ENCODE measurements around the gene ADCY6. TPM values are rescaled to one million over a fixed set of nuclear protein-coding genes. Genes with fewer than 3 reads are reported as not detected.

Gene ADCY6
- total RNA-seq, 1 experiment from 2014 or later, result 19.0 TPM

DNA sequence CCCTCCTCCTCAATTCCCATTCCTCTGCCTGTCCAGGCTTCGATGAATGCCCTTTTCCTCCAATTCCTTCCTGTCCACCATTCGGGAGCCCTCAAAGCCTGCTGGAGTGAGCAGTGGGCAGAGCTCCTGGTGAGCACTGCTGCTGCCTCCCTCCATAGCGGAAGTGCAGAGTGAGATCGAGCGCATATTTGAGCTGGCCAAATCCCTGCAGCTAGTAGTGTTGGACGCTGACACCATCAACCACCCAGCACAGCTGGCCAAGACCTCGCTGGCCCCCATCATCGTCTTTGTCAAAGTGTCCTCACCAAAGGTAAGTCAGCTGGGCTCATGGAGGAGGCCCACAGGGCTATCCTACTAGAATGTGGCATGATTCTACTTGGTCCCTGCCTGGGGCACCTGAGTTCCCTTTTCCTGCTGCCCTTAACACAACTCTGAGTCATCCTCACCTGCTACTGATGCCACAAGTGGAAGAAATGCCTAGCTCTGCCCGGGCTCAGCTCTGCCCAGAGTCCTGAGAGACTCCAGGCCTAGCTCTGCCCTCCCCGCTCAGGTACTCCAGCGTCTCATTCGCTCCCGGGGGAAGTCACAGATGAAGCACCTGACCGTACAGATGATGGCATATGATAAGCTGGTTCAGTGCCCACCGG lies 37.4 kb upstream of the ADCY6 start:
- CTCF ChIA-PET, result interaction anchor here (0.5 to 0.6 kb wide), 2 partner anchors 17 to 259 kb away, joined by 4 to 8 read pairs; no protein-coding TSS in a partner anchor

DNA sequence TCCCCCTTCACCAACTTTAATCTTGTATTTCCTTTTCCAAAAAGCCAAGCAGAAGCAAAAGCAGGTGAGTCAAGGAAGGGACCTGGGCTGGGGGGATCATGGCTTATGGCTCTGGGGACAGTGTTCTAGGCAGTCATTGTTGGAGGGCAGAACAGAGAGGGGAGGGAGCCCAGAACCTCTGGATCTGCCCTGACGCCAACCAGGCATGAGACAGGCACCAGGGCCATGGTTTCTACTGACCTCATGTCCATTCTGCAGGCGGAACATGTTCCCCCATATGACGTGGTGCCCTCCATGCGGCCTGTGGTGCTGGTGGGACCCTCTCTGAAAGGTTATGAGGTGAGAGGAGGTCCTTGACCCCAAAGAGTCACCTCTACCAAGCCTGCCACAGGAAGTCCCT lies 36.0 kb upstream of the ADCY6 start:
- Histone ChIP-seq H3F3A (ENCODE audit: low read length, unreplicated experiment) (no peaks in the 10 kb centered on the region), H3K79me2 (ENCODE audit: low read length) (no peaks in the 10 kb centered on the region), H3K4me2 (ENCODE audit: low read length) (no peak overlapping the region), H2AFZ (ENCODE audit: low read length) (no peak overlapping the region), H3K36me3 (ENCODE audit: low read depth, low read length) (peaks cover 7% of the 10 kb centered on the region), H3K4me3 (ENCODE audit: low read length) (no peak overlapping the region), H4K20me1 (ENCODE audit: low read length) (no peaks in the 10 kb centered on the region), H3K4me1 (ENCODE audit: insufficient read depth, low read length) (no peaks in the 10 kb centered on the region), H3K9ac (ENCODE audit: low read length) (no peak overlapping the region), H3K27me3 (ENCODE audit: low read length) (no peaks in the 10 kb centered on the region), H3K9me3 (ENCODE audit: low read length) (no peaks in the 10 kb centered on the region), H3K9me2 (replicated peaks; ENCODE audit: low read length) (no peaks in the 10 kb centered on the region), H3K27ac (ENCODE audit: low read length) (no peak overlapping the region)
- no peak for TF ChIP-seq EZH2 (IDR thresholded peaks at IDR 0.05; ENCODE audit: low read length, unreplicated experiment)
- TF ChIP-seq, protein P1, sequence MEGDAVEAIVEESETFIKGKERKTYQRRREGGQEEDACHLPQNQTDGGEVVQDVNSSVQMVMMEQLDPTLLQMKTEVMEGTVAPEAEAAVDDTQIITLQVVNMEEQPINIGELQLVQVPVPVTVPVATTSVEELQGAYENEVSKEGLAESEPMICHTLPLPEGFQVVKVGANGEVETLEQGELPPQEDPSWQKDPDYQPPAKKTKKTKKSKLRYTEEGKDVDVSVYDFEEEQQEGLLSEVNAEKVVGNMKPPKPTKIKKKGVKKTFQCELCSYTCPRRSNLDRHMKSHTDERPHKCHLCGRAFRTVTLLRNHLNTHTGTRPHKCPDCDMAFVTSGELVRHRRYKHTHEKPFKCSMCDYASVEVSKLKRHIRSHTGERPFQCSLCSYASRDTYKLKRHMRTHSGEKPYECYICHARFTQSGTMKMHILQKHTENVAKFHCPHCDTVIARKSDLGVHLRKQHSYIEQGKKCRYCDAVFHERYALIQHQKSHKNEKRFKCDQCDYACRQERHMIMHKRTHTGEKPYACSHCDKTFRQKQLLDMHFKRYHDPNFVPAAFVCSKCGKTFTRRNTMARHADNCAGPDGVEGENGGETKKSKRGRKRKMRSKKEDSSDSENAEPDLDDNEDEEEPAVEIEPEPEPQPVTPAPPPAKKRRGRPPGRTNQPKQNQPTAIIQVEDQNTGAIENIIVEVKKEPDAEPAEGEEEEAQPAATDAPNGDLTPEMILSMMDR (conservative IDR thresholded peaks at IDR 0.05; ENCODE audit: low read depth, low read length), result no peak
- no peak for TF ChIP-seq EZH2phosphoT487 (IDR thresholded peaks at IDR 0.05; ENCODE audit: borderline replicate concordance, low read length)
- intact Hi-C loops (cut with micrococcal nuclease), result no loop called here
- no peak for DNase-seq
- CTCF ChIA-PET, result no interaction called here
- POLR2A ChIA-PET (ENCODE audit: unreplicated experiment), result no interaction called here
- no peak for ATAC-seq
- BruUV-seq (replicated peaks), result no TSS peak

More for the DNA sequence above, 37.4 kb upstream of the ADCY6 start:
- no TSS peak for BruUV-seq (replicated peaks)
- no peaks in the 10 kb centered on the region for H3K79me2 ChIP-seq (ENCODE audit: low read length)
- H3K27me3 ChIP-seq (ENCODE audit: low read length), result no peaks in the 10 kb centered on the region
- H3K4me1 ChIP-seq (ENCODE audit: insufficient read depth, low read length), result no peaks in the 10 kb centered on the region
- no peak overlapping the region for H3K27ac ChIP-seq (ENCODE audit: low read length)
- no peak overlapping the region for H3K4me3 ChIP-seq (ENCODE audit: low read length)
- H3K36me3 ChIP-seq (ENCODE audit: low read depth, low read length), result peaks cover 20% of the 10 kb centered on the region
- intact Hi-C loops (cut with micrococcal nuclease), result no loop called here
- peak; percentile 51 for DNase-seq
- TF ChIP-seq EZH2 (IDR thresholded peaks at IDR 0.05; ENCODE audit: low read length, unreplicated experiment), result no peak
- TF ChIP-seq EZH2phosphoT487 (IDR thresholded peaks at IDR 0.05; ENCODE audit: borderline replicate concordance, low read length), result no peak
- TF ChIP-seq, protein P1 (conservative IDR thresholded peaks at IDR 0.05; ENCODE audit: low read depth, low read length), result no peak
- H4K20me1 ChIP-seq (ENCODE audit: low read length), result no peaks in the 10 kb centered on the region
- no peak overlapping the region for H2AFZ ChIP-seq (ENCODE audit: low read length)
- no peaks in the 10 kb centered on the region for H3K9me3 ChIP-seq (ENCODE audit: low read length)
- H3F3A ChIP-seq (ENCODE audit: low read length, unreplicated experiment), result no peaks in the 10 kb centered on the region
- H3K9ac ChIP-seq (ENCODE audit: low read length), result no peak overlapping the region
- no peak overlapping the region for H3K4me2 ChIP-seq (ENCODE audit: low read length)
- POLR2A ChIA-PET (ENCODE audit: unreplicated experiment), result interaction anchor here (0.7 kb wide), 1 partner anchor 491 kb away, joined by 3 read pairs; no protein-coding TSS in a partner anchor
- no peaks in the 10 kb centered on the region for H3K9me2 ChIP-seq (replicated peaks; ENCODE audit: low read length)
- ATAC-seq, result peak; percentile 59

DNA sequence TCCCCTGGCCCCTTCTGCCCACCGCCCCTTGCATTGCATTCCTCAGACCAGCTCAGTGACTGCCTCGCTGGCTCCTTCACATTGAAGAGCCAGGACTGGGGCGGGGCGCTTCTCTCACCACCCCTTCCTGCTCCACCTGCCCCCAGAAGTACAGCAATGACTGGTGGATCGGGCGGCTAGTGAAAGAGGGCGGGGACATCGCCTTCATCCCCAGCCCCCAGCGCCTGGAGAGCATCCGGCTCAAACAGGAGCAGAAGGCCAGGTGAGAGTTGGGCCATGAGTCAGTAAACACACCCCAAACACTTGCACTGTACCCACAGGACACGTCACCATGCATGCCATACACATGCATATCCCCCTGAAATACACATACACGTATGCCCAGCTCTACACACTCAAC lies 35.2 kb upstream of the ADCY6 start:
- Histone ChIP-seq H2AFZ (ENCODE audit: low read length) (no peak overlapping the region), H3K9ac (ENCODE audit: low read length) (no peak overlapping the region), H3K4me2 (ENCODE audit: low read length) (no peak overlapping the region), H3K9me2 (replicated peaks; ENCODE audit: low read length) (no peaks in the 10 kb centered on the region), H3K4me3 (ENCODE audit: low read length) (no peak overlapping the region), H3K4me1 (ENCODE audit: insufficient read depth, low read length) (no peaks in the 10 kb centered on the region), H3K27me3 (ENCODE audit: low read length) (no peaks in the 10 kb centered on the region), H3K9me3 (ENCODE audit: low read length) (no peaks in the 10 kb centered on the region), H3F3A (ENCODE audit: low read length, unreplicated experiment) (no peaks in the 10 kb centered on the region), H4K20me1 (ENCODE audit: low read length) (no peaks in the 10 kb centered on the region), H3K27ac (ENCODE audit: low read length) (no peak overlapping the region), H3K79me2 (ENCODE audit: low read length) (no peaks in the 10 kb centered on the region), H3K36me3 (ENCODE audit: low read depth, low read length) (no peaks in the 10 kb centered on the region)
- ChIA-PET CTCF (no interaction called here), POLR2A (ENCODE audit: unreplicated experiment) (no interaction called here)
- no peak for ATAC-seq
- TF ChIP-seq, protein P1 (conservative IDR thresholded peaks at IDR 0.05; ENCODE audit: low read depth, low read length), result no peak
- no peak for TF ChIP-seq EZH2 (IDR thresholded peaks at IDR 0.05; ENCODE audit: low read length, unreplicated experiment)
- TF ChIP-seq EZH2phosphoT487 (IDR thresholded peaks at IDR 0.05; ENCODE audit: borderline replicate concordance, low read length), result no peak
- intact Hi-C loops (cut with micrococcal nuclease), result no loop called here
- DNase-seq, result no peak
- no TSS peak for BruUV-seq (replicated peaks)
